ENCODE data around the gene CMTM2.

CMTM2 gene

GRCh38 chr16:66637806-66638205 is 58.5 kb downstream of the CMTM2 start:
- no peak for DNase-seq

Data from right hindlimb (tissue), 1 donor.